Stimulated activated CD8-positive, alpha-beta memory T cell treated with anti-CD3 and anti-CD28 coated beads, Interleukin-7, amount 100 ng/mL, for 4 hours (primary cell): ENCODE results near the gene MMP12.

Experiments used
- DNase-seq, 2 donors: peaks; one replicate each; pipeline ENCODE4 v3.0.0-alpha.2; 2020; ENCODE audit warnings: low read depth in 2 of 2

MMP12 gene

DNA sequence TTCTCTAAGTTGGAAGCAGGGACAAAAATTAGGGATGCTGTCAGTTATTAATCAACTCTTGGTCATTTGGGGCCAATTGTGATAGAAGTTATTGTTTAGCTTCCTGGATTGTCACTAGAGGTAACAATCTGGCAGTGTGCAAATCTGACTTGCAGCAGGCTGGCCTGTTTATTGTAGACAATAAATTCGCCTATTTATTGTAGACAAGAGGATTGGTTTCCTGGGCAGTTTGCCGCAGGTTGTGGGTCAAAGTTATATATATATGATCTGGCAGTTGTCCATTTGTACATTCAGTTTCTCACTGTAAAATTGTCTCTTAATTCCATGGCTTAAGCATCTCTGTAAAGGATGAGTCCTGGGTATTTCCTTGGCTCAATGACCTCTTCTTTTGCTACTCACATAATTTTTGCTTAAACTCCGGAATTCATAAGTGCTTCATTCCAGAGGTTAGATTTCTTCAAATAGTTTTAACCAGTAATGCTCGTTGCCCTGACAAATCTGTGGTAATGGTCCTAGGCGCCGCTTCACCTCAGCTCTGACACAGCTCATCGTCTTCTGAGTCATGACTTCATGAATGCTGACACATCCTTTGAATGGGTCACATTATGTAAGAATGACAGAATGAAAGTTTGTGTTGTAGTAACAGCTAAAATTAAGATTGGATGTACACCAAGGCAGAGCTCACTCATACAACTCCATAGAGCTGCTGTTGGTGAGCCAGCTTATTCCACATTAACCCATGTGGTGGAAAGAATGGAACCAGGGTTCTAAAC, 23.6 kb downstream of the MMP12 start:
- DNase-seq, result no peak

DNA sequence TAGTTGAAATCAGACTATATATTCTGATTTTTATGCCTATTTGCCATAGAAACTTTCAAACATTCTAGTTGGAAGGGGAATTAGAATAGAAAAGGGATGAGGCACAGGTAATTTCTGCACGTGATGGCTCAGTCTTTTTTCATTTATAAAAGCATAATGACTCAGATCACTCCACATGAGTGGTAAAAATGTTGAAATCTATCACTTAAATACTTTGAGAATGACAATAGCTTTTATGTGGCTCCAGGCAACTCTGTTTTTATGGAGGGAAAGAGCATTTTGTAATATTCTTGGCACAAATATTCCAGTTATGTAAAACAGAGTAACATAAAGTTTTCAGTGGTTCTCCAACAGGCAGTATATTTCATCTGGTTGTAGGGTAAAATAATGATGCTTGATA, 25.5 kb downstream of the MMP12 start:
- no peak for DNase-seq

DNA sequence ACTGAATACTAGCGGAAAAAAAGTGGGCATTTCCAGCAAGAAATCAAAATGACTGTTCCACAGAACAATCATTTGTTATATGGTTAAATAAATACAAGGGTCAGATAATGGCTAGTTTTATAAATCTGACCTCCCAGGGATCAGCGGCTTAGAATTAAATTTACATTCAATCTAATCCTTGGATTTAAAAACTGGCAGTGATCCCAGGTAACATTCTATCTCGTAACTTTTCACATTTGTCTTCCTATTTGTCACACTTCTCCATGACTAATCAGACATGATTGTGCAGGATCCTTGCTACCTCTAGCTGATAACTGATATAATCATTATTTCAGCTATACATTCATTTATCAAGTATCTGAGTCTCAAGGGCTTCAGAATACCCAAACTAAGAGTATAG, 28.5 kb downstream of the MMP12 start:
- DNase-seq, result no peak

DNA sequence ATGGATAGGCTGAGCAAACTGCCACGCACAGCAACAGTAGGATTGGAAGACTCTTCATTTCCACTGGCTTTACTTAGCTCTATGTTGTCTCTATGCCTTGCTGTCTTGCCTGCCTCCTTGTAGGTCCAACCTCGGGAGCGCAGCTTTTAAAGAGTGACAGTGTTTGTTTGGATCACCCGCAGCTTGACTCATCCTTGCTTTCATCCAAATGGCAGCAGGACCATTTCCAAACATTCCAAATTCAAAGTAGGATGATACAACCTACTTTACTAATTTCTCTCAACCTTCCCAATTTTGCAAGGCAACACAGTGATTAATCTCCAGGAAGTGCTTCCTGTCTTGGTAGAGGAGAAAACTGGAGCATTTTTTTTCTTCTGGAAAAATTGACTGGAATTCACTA, 31.3 kb downstream of the MMP12 start, which contains the start of gene MMP3:
MMP3 (minus strand) TSS at position 121 of the 400 bp plus-strand sequence; CDS start at position 58, 63 bp downstream.
- DNase-seq, result no peak

DNA sequence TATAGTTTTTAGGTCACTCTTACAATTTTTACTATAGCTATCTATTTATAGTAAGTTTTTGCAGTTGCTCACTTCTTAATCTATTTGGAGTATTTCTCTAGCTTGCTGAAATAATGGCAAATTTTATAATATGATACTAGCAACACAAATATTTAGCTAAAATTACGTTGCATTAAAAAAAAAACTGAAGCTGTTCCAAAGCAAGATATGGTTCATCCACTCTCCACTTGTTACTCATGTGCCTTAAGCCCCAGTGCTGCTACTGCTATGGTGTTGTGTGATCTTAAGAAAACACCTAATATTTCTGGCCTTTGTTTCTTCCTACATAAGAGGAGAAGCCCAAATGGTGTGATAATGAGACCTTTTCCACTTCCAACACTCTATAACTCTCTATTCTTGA, 31.9 kb downstream of the MMP12 start:
- no peak for DNase-seq

DNA sequence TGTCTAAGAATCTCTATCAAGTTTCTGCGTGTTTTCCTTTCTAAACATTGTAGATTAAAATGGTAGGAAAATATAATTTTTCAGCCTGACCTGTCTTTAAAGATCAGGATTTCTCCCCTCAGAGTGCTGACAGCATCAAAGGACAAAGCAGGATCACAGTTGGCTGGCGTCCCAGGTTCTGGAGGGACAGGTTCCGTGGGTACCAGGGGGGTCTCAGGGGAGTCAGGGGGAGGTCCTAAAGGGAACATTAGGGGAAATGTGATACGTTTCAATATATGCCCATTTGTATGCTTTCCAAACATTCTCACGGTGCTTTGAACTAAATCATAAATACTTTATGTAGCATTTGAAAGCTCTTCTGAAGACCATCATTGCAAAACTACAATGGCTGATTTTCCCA, 34.8 kb downstream of the MMP12 start:
- no peak for DNase-seq

DNA sequence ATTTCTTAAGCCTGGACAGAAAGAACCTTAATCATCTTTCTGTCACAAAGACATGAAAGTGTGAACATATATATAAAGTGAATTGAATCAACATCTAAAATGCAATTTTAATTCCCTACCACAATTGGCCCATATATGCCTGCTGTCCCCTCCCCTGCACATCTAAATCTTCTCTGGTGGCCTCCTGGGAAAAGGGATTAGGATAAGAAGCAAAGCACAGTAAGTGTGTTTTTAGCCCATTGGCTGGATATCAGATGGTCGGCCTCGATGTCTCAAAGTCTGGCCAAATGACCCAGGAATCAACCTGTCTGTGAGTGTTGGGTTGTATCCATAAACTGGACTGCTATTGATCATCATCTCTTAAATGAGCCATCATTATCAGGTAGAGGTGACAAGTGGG, 37.1 kb downstream of the MMP12 start:
- DNase-seq, result no peak

DNA sequence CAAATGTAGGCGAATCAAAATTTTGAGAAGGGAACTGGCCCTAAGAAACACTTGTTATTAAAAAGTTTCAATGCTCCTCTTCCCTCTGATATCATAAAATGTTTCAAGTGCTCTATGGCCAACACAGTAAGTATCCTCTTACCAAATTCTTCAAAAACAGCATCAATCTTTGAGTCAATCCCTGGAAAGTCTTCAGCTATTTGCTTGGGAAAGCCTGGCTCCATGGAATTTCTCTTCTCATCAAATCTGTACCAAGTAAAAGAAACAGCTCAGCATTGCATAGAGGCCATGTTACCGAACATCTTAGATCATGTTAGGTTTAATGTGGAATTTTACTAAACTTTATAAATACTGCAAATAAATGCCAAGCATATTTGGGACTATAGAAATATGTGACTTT, 37.6 kb downstream of the MMP12 start:
- no peak for DNase-seq

DNA sequence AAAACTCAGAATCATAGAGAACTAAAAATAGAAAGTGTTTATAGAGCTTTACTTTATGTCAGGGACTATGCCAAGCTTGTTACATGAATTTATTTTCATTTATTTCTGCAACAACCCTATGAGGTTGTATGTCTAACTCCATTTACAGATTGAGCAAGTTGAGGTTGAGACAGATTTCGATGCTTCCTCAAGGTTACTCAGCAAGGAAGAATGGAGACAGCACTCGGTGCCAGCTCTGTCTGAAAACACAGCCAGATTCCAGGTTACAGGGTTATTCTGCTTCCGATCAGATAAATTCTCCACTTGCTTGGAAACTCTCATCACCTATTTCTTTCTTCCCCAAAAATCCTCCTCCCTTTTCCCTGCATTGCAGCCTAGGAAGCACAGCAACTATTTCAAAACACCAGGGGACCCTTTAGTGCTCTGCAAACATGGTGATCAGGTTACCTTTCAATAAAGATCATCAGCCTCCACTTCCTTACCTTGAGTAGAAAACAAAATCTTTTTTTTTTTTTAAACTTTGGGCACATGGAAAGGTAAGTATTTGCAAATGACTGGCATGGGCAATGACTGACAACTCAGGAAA, 38.4 kb downstream of the MMP12 start:
- DNase-seq, result no peak

DNA sequence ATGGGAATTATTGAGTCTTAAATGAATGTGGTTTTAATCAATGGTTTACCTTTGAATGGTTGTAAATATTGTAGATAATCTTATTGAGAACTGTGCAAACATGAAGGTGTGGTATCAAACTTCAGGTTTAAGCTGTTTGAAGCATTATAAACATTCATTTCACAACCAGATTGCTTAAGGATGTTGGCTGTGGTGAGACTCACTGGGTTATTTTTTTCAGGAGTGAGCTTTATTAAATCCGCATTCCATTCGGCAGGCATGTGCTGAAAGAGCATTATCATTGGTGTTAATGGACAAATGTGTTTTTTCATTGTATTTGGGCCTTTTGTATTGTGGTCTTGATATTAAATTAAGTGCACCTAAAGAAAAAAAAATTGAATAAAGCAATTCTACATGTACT, 41.1 kb downstream of the MMP12 start:
- DNase-seq, result no peak

DNA sequence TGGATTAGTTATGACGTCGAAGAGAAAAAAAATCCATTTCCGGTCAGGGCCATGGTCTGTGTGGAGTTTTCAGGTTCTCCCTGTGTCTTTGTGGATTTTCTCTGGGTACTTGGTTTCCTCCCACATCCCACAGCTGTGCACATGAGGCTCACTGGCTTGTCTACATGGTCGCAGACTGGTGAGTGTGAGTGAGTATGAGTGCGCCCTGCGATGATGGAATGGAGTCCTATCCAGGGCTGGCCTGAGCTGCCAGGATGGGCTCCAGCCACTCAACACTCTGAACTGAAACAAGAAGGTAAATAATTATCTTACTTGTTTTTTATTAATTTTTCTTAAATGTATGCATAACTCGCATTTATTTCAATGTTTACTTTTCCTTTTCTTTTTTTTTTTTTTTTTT, 42.2 kb downstream of the MMP12 start:
- DNase-seq, result no peak

DNA sequence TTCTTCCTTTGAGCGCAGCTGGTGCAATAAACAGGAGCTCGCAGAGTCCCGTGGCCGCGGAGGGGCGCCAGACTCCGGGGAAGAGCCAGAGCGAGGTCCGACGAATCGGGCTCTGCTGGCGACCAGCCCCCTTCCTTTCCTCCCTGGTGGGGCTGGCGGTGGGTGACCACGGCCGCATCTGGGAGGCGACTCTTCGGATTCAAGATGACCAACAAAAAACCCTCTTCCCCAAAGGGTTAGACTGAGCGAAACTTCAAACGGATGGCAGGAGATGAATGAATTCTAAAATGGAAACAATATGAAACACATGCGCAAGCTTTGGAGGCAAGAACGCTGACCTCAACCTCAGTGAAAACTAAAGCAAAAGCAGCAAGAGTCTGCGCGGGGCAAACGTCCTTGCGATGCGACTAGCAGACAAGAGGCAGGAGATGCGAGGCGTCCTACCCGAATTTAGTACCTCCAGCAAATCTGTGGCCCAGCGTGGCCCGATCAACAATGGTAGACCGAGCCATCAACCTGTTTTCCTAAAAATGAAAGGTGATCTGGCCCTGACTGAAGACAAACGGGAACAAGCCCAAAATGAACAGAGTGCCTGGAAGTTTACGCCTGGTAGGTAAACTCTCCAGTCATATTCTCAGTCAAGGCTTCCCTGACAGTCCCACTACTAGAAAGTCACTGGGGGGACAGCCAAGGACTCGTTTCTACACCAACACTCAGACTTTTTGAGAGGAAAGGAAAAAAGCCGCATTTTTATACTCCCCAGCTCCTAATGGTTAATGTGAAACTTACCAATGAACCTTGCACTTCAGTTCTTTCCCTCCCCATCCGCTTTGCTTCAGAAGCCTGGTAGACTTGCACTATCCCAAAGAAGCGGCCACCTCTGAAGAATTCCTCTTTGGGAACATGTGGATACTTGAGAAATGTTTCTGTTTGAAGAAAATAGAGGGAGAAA, 43.0 kb downstream of the MMP12 start:
- DNase-seq, result no peak

DNA sequence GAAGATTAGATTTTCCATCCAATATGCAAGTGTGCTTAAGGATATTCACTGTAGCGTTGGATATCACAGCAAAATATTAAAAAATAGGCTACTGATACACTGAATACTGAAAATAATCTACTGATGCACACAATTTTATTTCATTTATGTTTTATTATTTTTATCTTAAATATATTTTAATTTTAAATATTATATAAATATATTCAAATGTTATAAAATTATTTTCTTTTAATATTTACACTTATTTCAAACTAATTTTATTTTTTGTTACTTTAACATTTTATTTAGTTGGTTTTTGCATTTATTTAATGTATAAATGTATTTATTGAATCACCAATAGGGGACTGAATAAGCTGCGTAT, 43.7 kb downstream of the MMP12 start:
- DNase-seq, result no peak

DNA sequence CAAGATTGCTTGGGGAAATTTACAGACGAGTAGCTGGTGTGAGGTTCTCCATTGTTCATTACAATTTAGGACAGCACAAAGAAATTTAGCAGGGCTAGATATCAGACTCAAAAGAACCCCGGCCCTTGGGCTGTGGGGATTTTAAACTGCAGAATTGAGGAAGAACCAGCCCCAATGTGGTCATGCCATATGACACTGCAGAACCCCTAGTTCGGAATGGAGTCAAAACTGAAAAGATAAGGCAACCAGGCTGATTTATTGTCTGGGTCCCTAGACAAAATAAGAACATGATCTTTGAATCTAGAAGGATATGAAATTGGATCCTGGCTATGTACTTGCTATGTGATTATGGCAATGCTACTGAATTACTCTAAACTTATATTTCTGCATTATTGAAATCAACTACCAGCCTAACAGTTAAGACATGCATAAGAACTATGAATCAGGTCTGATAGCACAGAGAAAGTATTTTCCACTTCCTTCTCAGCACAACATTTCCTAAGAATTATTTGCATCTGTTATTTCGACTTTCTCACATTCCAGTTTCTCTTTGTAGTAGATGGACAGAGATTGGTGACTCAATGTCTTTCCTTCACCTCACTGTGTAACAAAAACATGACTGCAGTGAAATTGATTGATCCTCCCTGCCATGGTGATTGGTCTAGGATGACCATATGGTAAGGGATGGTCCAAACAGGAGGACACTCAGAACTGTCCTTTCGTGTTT, 44.6 kb downstream of the MMP12 start:
- DNase-seq, result no peak

DNA sequence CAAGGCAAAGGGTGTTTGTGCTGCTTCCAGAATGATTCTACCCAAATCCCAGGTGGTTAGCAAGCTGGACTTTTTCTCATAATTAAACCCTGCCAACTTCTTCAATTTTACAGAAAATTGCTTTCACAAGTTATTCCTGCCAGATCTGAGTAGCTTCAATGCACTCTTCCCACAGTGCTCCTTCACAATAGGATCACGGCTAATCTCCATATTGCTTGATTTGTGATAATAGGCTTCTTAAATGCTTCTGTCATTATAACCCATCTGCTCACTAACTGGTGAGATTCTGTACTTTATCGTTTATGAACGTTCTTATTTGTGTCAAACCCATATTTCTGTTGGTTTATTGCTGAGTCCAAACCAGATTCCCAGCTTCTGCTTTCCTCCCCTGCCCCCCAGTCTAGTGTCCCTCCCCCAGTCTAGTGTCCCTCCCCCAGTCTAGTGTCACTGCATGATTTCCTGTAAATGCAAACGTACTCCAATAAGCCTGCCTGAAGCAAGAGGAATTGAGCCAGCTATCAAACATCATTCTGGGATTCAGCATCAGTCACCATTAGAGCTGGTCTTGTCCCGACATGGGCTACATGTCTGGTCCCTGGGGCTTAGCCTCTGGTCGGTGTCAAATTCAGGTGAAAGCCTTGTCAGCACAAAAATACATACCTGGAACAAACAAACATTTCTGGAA, 45.3 kb downstream of the MMP12 start:
- no peak for DNase-seq

DNA sequence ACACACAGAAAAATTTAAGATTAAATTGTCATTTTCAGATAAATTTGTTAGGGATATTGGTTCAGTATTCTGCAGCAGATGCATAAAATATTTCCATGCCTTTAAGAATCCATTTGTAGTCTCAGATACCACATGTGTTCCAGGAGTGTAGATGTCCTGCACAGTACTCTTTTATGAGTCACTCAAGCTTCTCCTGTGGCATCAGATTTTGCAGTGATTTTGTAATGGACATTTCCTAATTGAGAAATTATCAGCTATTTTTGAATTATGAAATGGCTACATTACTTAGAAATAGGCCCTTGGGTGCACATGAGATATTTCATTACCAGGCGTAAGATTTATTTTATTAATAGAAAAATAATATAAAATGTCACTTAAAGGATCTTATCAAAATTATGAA, 50.2 kb downstream of the MMP12 start:
- no peak for DNase-seq

DNA sequence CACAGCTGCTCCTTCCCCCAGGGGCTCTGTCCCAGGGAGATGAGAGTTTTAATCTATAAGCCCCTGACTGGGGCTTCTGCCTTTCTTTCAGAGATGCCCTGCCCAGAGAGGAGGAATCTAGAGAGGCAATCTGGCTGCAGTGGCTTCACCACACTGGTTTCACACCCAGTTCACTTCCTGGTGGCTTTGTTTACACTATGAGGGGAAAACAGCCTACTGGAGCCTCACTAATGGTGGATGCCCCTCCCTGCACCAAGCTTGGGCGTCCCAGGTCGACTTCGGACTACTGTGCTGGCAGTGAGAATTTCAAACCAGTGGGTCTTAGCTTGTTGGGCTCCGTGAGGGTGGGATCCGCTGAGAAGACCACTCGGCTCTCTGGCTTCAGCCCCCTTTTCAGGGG, 55.3 kb downstream of the MMP12 start:
- no peak for DNase-seq

DNA sequence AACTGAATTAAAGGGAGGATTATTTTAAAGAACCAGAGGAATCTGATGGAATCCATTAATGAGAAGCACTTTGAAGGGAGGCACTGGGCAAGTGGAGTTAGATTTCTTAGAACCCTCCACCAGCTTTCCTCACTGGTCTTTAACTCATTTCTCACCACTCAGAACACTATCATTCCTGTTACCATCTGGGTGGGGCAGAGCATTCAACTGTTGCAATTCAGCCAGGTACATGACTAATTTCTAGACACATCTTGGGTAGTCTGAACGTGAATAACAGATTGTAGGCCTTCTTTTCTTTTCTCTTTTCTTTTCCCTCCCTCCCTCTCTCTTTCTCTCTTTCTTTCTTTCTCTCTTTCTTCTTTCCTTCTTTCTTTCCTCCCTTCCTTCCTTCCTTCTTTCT, 61.3 kb downstream of the MMP12 start:
- no peak for DNase-seq
